Measurements from ENCODE around the gene FOXC1.
A peak's percentile ranks its signal among the peaks of the same experiment; 100 is the strongest.

Gene FOXC1

GRCh38 chr6:1584996-1585668 is 24.6 kb upstream of the FOXC1 start:
- no peak for DNase-seq

DNA sequence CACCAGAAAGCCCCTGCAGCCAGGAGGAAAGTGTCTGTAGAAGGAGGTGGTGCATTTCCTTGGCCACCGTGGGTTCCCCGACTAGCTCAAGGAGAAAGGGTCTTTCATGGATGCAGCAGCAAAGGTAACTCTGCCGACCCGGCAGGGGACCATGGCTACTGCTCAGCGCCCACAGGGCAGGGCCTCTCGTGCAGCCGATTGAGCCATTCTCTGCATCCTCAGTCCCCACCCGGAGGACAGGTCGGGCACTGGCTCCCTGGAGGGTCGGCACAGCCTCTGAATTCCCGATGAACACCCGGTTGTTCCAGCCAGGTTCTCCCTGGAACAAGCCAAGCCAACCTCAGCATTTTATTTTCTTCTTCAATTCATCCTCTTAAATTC is 24.1 kb upstream of the FOXC1 start:
- DNase-seq = no peak

- no peak for DNase-seq
Observed at GRCh38 chr6:1586256-1586655, 23.5 kb upstream of the FOXC1 start.

DNA sequence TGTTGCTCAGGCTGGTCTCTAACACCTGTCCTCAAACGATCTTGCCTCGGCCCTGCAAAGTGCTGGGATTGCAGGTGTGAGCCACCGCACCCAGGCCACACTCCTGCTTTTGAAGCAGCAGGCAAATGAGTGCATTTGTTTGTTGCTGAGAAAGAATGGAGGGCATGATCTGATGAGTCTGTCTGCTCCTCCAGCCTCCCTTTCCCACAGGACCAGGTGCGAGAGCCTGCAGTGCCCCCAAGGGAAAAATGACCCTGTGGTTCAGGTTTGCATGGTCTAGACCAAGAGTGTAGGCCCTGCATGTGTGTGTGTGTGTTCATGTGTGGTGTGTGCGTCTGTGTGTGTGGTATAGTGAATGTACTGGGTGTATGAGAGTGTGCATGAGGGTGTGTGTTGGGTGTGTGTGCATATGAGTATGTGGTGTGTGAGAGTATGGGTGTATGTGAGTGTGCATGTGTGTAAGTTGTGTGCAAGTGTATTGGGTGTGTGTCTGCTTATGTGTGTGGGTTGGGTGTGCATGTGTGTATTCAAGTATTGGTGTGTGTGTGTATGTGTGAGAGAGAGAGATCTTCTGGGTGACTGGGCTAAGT is 22.8 kb upstream of the FOXC1 start:
- no peak for DNase-seq

DNA sequence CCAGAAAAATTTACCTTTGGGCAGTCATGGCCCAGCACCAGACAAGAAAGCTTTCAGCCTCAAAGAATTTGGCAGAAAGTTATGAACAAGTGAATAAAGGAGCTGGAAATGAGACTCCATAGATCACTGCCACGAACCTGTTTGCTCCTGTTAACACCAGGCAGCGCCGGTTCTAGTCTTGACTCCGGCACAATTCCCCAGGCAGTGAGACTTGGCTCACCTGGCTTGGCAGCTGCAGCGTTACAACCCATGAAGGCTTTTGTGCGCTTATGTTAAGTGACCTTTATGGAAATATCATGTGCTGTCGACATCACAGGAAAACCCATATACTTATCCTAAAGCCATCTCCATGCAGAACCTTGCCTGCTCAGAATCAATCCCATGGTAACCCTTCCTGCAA is 22.2 kb upstream of the FOXC1 start:
- no peak for DNase-seq

- no peak for DNase-seq
Observed at GRCh38 chr6:1587977-1588376, 21.7 kb upstream of the FOXC1 start.

DNA sequence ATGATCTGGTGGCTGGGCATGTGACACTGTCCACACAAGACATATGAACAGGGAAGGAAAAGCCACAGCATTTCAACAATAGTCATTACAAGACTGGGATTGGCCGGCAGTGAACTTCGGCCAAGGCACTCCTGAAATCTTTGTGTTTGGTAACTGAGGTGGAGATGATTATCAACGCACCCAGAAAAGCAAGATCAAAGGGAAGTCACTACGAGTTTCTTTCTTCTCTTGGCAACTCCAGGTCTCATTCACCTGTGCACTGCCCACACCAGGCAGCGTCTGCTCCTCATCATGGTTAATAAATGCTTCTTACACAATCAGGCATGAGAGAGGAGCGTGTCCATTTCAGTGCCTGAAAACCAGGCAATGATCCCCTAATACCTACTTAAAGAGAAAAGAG is 20.5 kb upstream of the FOXC1 start:
- DNase-seq = no peak

GRCh38 chr6:1590580-1590979 is 19.1 kb upstream of the FOXC1 start:
- no peak for DNase-seq

DNA sequence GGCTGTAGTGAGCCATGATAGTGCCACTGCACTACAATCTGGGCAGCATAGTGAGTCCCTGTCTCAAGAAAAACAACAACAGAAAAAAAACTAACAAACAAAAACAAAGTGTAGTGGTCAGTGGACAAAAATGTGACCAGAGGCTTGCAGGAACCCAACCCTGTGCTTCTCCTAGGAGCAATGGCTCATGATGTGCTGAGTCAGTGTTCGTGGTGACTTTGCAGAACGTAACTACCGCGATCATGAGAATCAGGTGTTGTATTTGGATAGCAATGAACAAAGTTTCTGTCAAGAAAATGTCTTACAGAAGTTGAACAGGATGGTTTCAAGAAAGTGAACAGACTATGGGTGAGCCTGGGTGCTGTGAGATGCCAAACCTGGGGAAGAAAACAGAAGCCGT is 18.5 kb upstream of the FOXC1 start:
- no peak for DNase-seq

GRCh38 chr6:1591926-1592325 is 17.8 kb upstream of the FOXC1 start:
- no peak for DNase-seq

- no peak for DNase-seq
Observed at GRCh38 chr6:1592852-1593251, 16.9 kb upstream of the FOXC1 start.

GRCh38 chr6:1593286-1593957 is 16.3 kb upstream of the FOXC1 start:
- no peak for DNase-seq

DNA sequence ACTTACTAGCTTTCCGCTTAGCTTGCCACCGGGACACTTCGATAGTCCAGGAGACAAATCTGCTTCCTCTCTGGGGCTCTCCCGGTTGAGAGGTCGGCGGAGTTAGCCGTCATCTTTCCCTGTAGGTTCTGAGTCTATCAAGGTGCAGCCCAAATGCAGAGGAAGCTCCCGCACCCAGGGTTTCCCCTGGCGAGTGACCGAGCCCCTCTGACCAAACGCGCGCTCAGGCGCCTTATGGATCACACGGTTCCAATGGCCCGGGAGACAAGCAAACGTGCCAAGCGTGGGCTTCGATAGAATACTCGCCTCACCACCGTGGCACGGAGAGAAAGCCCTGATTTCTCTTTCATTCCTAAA is 15.8 kb upstream of the FOXC1 start:
- no peak for DNase-seq

GRCh38 chr6:1594445-1595200 is 15.1 kb upstream of the FOXC1 start:
- DNase-seq = no peak

GRCh38 chr6:1595271-1596087 is 14.2 kb upstream of the FOXC1 start:
- DNase-seq = no peak

DNA sequence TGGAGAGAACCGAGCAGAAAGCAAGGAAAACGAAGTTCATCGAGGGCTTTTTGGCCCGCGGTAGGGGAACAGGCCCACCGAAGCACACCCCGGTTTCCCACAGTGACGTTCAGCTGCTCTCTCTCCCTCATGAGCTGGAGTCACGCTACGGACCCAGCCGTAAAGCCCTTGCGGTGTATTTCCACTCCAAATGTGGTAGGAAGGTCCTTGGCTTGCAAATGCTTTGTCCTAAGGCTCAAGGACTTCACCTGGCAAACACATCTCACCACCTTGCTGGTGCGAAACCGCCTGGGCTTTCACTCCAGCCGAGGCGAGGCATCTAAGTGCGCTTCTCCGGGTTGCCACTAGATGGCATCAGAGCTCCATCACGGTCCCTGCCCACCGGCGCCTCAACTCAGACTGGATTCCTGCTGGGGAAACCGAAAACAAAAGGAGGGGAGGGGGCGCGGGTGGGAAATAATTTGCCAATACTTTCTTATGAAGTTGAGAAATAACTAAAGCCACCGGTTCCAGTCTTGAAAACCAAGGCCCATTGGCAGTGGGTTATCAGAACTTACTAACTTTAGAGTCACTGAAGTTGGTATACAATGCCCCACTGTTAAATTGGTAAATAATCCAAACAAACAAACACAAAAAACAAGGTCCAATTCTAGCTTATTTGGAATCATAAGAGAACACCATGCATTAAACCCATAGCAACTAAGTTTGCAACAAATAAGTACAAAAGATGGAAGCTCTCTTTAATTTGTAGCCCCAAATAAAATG is 13.4 kb upstream of the FOXC1 start:
- peak; percentile 55 for DNase-seq

- DNase-seq = no peak
Observed at GRCh38 chr6:1597121-1597744, 12.5 kb upstream of the FOXC1 start.

GRCh38 chr6:1597924-1598323 is 11.8 kb upstream of the FOXC1 start:
- DNase-seq = no peak

GRCh38 chr6:1598433-1598832 is 11.3 kb upstream of the FOXC1 start:
- DNase-seq = no peak

DNA sequence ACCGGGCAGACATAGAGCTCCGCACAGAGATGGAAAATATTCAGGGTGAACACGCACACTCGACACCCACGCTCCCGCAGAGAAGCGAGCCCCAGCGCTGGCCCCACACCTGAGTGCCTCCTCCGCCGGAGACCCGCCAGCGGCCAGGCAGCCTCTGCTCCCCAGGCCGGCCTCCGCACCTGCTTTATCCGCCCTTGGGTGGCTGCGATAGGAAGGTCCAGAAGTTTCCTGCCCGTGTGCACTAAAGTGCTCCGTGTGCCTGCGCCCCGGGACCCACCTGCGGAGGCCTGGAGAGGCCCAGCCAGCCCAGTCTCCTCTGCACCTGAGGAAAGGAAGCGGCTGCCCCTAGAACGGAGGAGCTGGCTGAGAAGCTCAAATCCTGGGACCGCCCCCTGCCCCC is 10.8 kb upstream of the FOXC1 start:
- no peak for DNase-seq

- DNase-seq = no peak
Observed at GRCh38 chr6:1599469-1599868, 10.2 kb upstream of the FOXC1 start.
